Suprapubic skin (tissue), 4 donors: ENCODE data around the gene ISCA1. TPM values are rescaled to one million over a fixed set of nuclear protein-coding genes. Genes with fewer than 3 reads are reported as not detected.

Experiments used
- DNase-seq, 2 donors: peaks; one replicate each; pipeline ENCODE4 v3.0.0-alpha.2; 2019; ENCODE audit warnings: low spot score in 2 of 2
- H3K27ac ChIP-seq: fragments of 200-600 bp; sonication (generic); one replicate; pipeline ENCODE4 v1.5.1; 2019
- H3K27me3 ChIP-seq: fragments of 200-600 bp; sonication (generic); one replicate; pipeline ENCODE4 v1.5.1; 2019
- H3K36me3 ChIP-seq: fragments of 200-600 bp; sonication (generic); one replicate; pipeline ENCODE4 v1.5.1; 2019
- H3K4me1 ChIP-seq: fragments of 200-600 bp; sonication (generic); one replicate; pipeline ENCODE4 v1.5.1; 2019
- H3K4me3 ChIP-seq: fragments of 200-600 bp; sonication (generic); one replicate; pipeline ENCODE4 v1.5.1; 2019; ENCODE audit warnings: mild to moderate bottlenecking
- H3K9me3 ChIP-seq: fragments of 200-600 bp; sonication (generic); one replicate; pipeline ENCODE4 v1.5.1; 2019
- CTCF ChIP-seq, 2 donors: fragments of 200-600 bp in 1 of 2; fragments of 450-650 bp in 1 of 2; sonication (generic) in 1 of 2; IDR thresholded peaks; one replicate each; pipeline ENCODE4 v1.5.1; 2016 to 2019; ENCODE audit warnings: antibody characterized with exemption in 2 of 2, mild to moderate bottlenecking in 1 of 2, moderate library complexity in 1 of 2
- EP300 ChIP-seq: sonication (generic); formaldehyde crosslinking; IDR thresholded peaks from one replicate; pipeline ENCODE4 v1.6.1; 2017; ENCODE audit warnings: antibody characterized with exemption
- POLR2A ChIP-seq, 2 donors: fragments of 450-650 bp; IDR thresholded peaks; one replicate each; pipeline ENCODE4 v1.6.1; 2017; ENCODE audit warnings: antibody characterized with exemption in 2 of 2, mild to moderate bottlenecking in 2 of 2, moderate library complexity in 2 of 2
- POLR2AphosphoS5 ChIP-seq, 3 donors: sonication (generic); formaldehyde crosslinking; IDR thresholded peaks; one replicate each; pipeline ENCODE4 v1.6.1; 2017; ENCODE audit warnings: antibody characterized with exemption in 3 of 3
- WGBS: methylation state at CpG from one replicate; pipeline ENCODE4 v1.1.5; 2018; 5-methylcytosine and 5-hydroxymethylcytosine counted together
- total RNA-seq, 4 donors: library from RNA; depleted of rRNA; stranded (reverse); fragments of >200 nt; gene quantifications; one replicate each; pipeline ENCODE4 v1.1.0, GENCODE V29; 2016

ISCA1 gene
- total RNA-seq, 4 donors from 2014 or later = 33.0 to 38.0 (median 33.9) TPM

DNA sequence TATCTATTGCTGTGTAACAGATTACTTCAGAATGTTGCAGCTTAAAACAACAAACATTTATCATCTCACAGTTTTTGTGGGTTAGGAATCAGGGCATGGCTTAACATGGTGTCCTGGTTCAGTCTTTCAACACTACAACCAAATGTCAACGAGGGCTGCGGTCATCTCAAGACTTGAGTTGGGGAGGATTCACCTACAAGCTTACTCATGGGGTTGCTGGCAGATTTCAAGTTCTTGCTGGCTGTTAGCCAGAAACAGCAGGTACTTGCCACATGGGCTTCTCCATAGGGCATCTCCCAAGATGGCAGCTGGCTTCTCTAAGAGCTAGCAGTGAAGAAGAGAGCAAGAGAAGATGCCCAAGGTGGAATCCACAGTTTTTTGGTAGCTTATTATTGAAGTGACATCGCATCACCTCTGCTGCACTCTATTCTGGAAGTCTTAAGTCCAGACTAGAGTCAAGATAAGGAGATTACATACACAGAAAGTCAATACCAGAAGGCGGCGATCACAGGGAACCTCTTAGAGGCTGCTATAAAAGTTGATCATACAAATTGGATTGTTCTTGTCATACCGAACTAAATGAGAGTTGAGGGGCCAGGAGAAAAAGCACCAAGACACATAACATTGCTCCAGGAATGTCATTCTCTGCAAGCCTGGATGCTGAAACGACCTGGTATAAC lies 65.1 kb downstream of the ISCA1 start:
- no peak overlapping the region for H3K27ac ChIP-seq
- 82% methylated on average over 7 of the region's 7 CpGs for WGBS
- DNase-seq = no peak

More for the DNA sequence above, 65.1 kb downstream of the ISCA1 start:
- no peaks in the 10 kb centered on the region for H3K4me1 ChIP-seq
- no peak overlapping the region for H3K4me3 ChIP-seq
- no peaks in the 10 kb centered on the region for H3K9me3 ChIP-seq
- TF ChIP-seq CTCF (IDR thresholded peaks at IDR 0.05) = no peak
- no peak for TF ChIP-seq POLR2A (IDR thresholded peaks at IDR 0.05)
- no peak for TF ChIP-seq POLR2AphosphoS5 (IDR thresholded peaks at IDR 0.05)
- no peak for TF ChIP-seq EP300
- H3K27me3 ChIP-seq = no peaks in the 10 kb centered on the region
- no peaks in the 10 kb centered on the region for H3K36me3 ChIP-seq

Other genes starting within 250 kb of the ISCA1 start
- 10 to 100 TPM in 3 of 4 donors, 1 to 10 TPM in 1; 6.6 to 10.6 (median 10.3) TPM for gene GOLM1, start 183.0 kb downstream of the ISCA1 start, total RNA-seq
- gene C9orf153, start 22.9 kb downstream of the ISCA1 start, total RNA-seq = 1 to 10 TPM in 1 of 4 donors, under 1 TPM in 1, not detected in 2; 0.34 to 7.6 TPM
- gene TUT7, start 71.9 kb upstream of the ISCA1 start, total RNA-seq = 100 to 1,000 TPM in 1 of 4 donors, 10 to 100 TPM in 3; 64.4 to 147 (median 82.1) TPM